Prostate gland (tissue), 2 donors: Measurements from ENCODE around the gene UBE2D4.
"Not testable (repeated sequence)": the region's sequence is repeated elsewhere in the genome, so short reads cannot be mapped to it uniquely, and the experiment has no call there.

Experiments used
- CTCF ChIP-seq, 4 experiments: fragments of 200-600 bp in 2 of 4; fragments of 450-650 bp in 2 of 4; sonication (generic) in 2 of 4; IDR thresholded peaks; 1 replicate in 3 of 4; 2 replicates in 1 of 4; pipeline ENCODE4 v1.5.1; 2016 to 2019; ENCODE audit warnings: antibody characterized with exemption in 4 of 4, mild to moderate bottlenecking in 2 of 4, moderate library complexity in 2 of 4
- POLR2AphosphoS5 ChIP-seq: sonication (generic); formaldehyde crosslinking; IDR thresholded peaks from one replicate; pipeline ENCODE4 v1.6.1; 2017; ENCODE audit warnings: antibody characterized with exemption

- not testable (repeated sequence) for TF ChIP-seq CTCF (IDR thresholded peaks at IDR 0.05); POLR2AphosphoS5
Measured at GRCh38 chr7:43969586-43969985, 43.4 kb downstream of the UBE2D4 start.
